Measurements from ENCODE around the gene MT1X.

MT1X gene

DNA sequence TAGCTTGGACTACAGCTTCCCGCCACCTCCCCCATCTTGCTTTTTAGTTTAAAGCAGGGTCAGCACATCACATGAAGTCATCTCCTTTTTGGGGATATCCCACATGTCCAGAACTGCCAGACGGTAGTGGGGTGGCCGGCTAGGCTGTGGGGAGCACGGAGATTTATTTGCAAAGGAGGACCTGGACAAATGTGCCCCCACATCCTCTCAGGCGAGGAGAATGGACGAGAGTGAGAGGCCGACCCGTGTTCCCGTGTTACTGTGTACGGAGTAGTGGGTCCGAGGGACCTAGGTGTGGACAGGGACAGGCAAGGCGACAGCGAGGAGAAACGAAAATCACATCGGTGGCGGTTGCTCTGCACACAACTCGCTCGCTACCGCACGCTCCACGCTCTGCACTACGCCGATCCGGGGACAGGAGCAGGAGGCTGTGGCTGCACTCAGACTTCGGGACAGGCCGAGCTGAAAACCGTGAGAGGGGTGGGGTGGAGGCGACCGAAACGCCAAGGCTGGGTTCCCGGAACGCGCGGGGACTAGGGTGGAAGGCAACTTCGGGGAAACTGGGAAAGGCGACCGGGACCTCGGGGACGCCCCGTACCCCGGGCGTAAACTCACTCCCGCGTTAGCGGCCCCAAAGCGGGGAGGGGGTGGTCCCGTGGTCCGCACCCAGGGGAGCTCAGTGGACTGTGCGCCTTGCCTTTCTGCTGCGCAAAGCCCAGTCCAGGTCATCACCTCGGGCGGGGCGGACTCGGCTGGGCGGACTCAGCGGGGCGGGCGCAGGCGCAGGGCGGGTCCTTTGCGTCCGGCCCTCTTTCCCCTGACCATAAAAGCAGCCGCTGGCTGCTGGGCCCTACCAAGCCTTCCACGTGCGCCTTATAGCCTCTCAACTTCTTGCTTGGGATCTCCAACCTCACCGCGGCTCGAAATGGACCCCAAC lies 44.2 kb upstream of the MT1X start, which contains the start of gene MT1A:
Gene MT1A, plus strand, starts transcription at position 853 of the 937 bp plus-strand sequence. Its CDS starts 73 bp downstream, at position 926.
- H3K27ac ChIP-seq (ENCODE audit: extremely low read depth, low read depth, low read length): no peak within 1 kb of the TSS
- ChIA-PET POLR2A (no interaction called here), CTCF (interaction anchor here (1.0 to 1.2 kb wide), 2 partner anchors 11 to 61 kb away, joined by 3 read pairs; no protein-coding TSS in a partner anchor)
- H3K4me1 ChIP-seq (ENCODE audit: control insufficient read depth, insufficient read depth, low read length): no peaks in the 10 kb centered on the region
- no peak within 1 kb of the TSS for H3K4me3 ChIP-seq (ENCODE audit: low read depth, low read length)
- no peaks in the 10 kb centered on the region for H3K9me3 ChIP-seq (ENCODE audit: control insufficient read depth, insufficient read depth, low read depth, low read length)
- no peak for TF ChIP-seq ZNF362 (tag by site-specific recombination; IDR thresholded peaks at IDR 0.05)
- TF ChIP-seq KLF1 (tag by site-specific recombination; IDR thresholded peaks at IDR 0.05): no peak
- TF ChIP-seq, protein P1, sequence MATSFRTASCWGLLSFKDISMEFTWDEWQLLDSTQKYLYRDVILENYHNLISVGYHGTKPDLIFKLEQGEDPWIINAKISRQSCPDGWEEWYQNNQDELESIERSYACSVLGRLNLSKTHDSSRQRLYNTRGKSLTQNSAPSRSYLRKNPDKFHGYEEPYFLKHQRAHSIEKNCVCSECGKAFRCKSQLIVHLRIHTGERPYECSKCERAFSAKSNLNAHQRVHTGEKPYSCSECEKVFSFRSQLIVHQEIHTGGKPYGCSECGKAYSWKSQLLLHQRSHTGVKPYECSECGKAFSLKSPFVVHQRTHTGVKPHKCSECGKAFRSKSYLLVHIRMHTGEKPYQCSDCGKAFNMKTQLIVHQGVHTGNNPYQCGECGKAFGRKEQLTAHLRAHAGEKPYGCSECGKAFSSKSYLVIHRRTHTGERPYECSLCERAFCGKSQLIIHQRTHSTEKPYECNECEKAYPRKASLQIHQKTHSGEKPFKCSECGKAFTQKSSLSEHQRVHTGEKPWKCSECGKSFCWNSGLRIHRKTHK (tag by site-specific recombination; IDR thresholded peaks at IDR 0.05): no peak
- no peak for TF ChIP-seq ZNF140 (tag by site-specific recombination; IDR thresholded peaks at IDR 0.05)
- TF ChIP-seq ZNF544 (tag by site-specific recombination; IDR thresholded peaks at IDR 0.05): no peak
- no peak for TF ChIP-seq ZNF133 (tag by site-specific recombination; IDR thresholded peaks at IDR 0.05)
- H3K36me3 ChIP-seq (ENCODE audit: control insufficient read depth in 2 of 2, insufficient read depth in 1 of 2, low read length in 2 of 2): no peaks in the 10 kb centered on the region

GRCh38 chr16:56639045-56639444 lies 43.2 kb upstream of the MT1X start:
- Histone ChIP-seq H3K27ac (ENCODE audit: extremely low read depth, low read depth, low read length) (no peak overlapping the region), H3K4me1 (ENCODE audit: control insufficient read depth, insufficient read depth, low read length) (no peaks in the 10 kb centered on the region), H3K4me3 (ENCODE audit: low read depth, low read length) (no peak overlapping the region), H3K36me3 (ENCODE audit: control insufficient read depth in 2 of 2, insufficient read depth in 1 of 2, low read length in 2 of 2) (no peaks in the 10 kb centered on the region), H3K9me3 (ENCODE audit: control insufficient read depth, insufficient read depth, low read depth, low read length) (no peaks in the 10 kb centered on the region)
- TF ChIP-seq, protein P2, sequence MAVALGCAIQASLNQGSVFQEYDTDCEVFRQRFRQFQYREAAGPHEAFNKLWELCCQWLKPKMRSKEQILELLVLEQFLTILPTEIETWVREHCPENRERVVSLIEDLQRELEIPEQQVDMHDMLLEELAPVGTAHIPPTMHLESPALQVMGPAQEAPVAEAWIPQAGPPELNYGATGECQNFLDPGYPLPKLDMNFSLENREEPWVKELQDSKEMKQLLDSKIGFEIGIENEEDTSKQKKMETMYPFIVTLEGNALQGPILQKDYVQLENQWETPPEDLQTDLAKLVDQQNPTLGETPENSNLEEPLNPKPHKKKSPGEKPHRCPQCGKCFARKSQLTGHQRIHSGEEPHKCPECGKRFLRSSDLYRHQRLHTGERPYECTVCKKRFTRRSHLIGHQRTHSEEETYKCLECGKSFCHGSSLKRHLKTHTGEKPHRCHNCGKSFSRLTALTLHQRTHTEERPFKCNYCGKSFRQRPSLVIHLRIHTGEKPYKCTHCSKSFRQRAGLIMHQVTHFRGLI (tag by site-specific recombination; IDR thresholded peaks at IDR 0.05): no peak
- TF ChIP-seq GLI2 (tag by site-specific recombination; IDR thresholded peaks at IDR 0.05; ENCODE audit: borderline replicate concordance, low read depth): no peak
- no peak for TF ChIP-seq ZNF148 (tag by site-specific recombination; IDR thresholded peaks at IDR 0.05; ENCODE audit: borderline replicate concordance)
- TF ChIP-seq ZNF843 (tag by site-specific recombination; IDR thresholded peaks at IDR 0.05): no peak
- no peak for TF ChIP-seq ZEB2 (tag by site-specific recombination; IDR thresholded peaks at IDR 0.05)
- TF ChIP-seq SP7 (tag by site-specific recombination; IDR thresholded peaks at IDR 0.05): no peak
- TF ChIP-seq, protein P3, sequence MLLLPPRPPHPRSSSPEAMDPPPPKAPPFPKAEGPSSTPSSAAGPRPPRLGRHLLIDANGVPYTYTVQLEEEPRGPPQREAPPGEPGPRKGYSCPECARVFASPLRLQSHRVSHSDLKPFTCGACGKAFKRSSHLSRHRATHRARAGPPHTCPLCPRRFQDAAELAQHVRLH (tag by site-specific recombination; IDR thresholded peaks at IDR 0.05): no peak
- no peak for TF ChIP-seq ZBTB7A (tag by site-specific recombination; IDR thresholded peaks at IDR 0.05; ENCODE audit: low read depth)
- TF ChIP-seq ZNF830 (tag by site-specific recombination; IDR thresholded peaks at IDR 0.05; ENCODE audit: low read depth): no peak
- TF ChIP-seq ZNF776 (tag by site-specific recombination; IDR thresholded peaks at IDR 0.05; ENCODE audit: borderline replicate concordance): no peak
- no peak for TF ChIP-seq OVOL3 (tag by site-specific recombination; IDR thresholded peaks at IDR 0.05)
- no peak for TF ChIP-seq PBX3 (CRISPR knock-in tag; IDR thresholded peaks at IDR 0.05)
- ChIA-PET CTCF (interaction anchor here (0.5 to 0.7 kb wide), 2 partner anchors 12 to 35 kb away, joined by 3 read pairs; no protein-coding TSS in a partner anchor), POLR2A (no interaction called here)
